CD14-positive monocyte (primary cell): ENCODE measurements around the gene DYNLT4. TPM values are rescaled to one million over a fixed set of nuclear protein-coding genes. Genes with fewer than 3 reads are reported as not detected.
A peak's percentile ranks its signal among the peaks of the same experiment; 100 is the strongest.

Experiments
- DNase-seq, 3 donors: peaks; one replicate each; pipeline ENCODE4 v3.0.0-alpha.2; 2011 to 2022
- H2AFZ ChIP-seq: 2 replicates; pipeline ENCODE4 v1.6.0; 2012; ENCODE audit warnings: mild to moderate bottlenecking, low read depth, low read length, inconsistent platforms; ENCODE audit not compliant: insufficient read depth, poor library complexity, severe bottlenecking
- H3K27ac ChIP-seq, 2 donors: 1 replicate in 1 of 2; 2 replicates in 1 of 2; pipeline ENCODE4 v1.5.1; 2012 to 2013; ENCODE audit warnings: low read length in 2 of 2, control low read depth in 1 of 2, inconsistent platforms in 1 of 2, low read depth in 1 of 2, mild to moderate bottlenecking in 1 of 2
- H3K27me3 ChIP-seq, 2 donors: one replicate each; pipeline versions ENCODE4 v1.6.0 to v1.6.1; 2011 to 2013; ENCODE audit warnings: low read length in 2 of 2; ENCODE audit not compliant: control insufficient read depth in 2 of 2, insufficient read depth in 2 of 2
- H3K36me3 ChIP-seq, 2 donors: replicated peaks in 1 of 2; 1 replicate in 1 of 2; 2 replicates in 1 of 2; pipeline versions ENCODE4 v1.5.1 to v1.6.1; 2012 to 2013; ENCODE audit warnings: low read length in 2 of 2, control low read depth in 1 of 2, inconsistent platforms in 1 of 2, mild to moderate bottlenecking in 1 of 2; ENCODE audit not compliant: insufficient read depth in 2 of 2, control insufficient read depth in 1 of 2
- H3K4me1 ChIP-seq, 2 donors: 1 replicate in 1 of 2; 2 replicates in 1 of 2; pipeline versions ENCODE4 v1.5.1 to v1.6.1; 2012 to 2013; ENCODE audit warnings: low read length in 2 of 2, control low read depth in 1 of 2, inconsistent platforms in 1 of 2, mild to moderate bottlenecking in 1 of 2, moderate library complexity in 1 of 2; ENCODE audit not compliant: insufficient read depth in 2 of 2, control insufficient read depth in 1 of 2
- H3K4me2 ChIP-seq: replicated peaks from 2 replicates; pipeline ENCODE3; 2012; ENCODE audit warnings: low read length, moderate library complexity, mild to moderate bottlenecking; ENCODE audit not compliant: poor library complexity, severe bottlenecking; ENCODE audit errors: extremely low read depth
- H3K4me3 ChIP-seq, 3 experiments: fragments of 200-600 bp in 1 of 3; sonication (generic) in 1 of 3; replicated peaks in 1 of 3; 1 replicate in 2 of 3; 2 replicates in 1 of 3; pipeline ENCODE4 v1.5.1; 2011 to 2013; ENCODE audit warnings: low read length in 3 of 3, mild to moderate bottlenecking in 3 of 3, control low read depth in 2 of 3, low read depth in 2 of 3, inconsistent platforms in 1 of 3, moderate library complexity in 1 of 3
- H3K79me2 ChIP-seq: 2 replicates; pipeline ENCODE4 v1.6.0; 2012; ENCODE audit warnings: mild to moderate bottlenecking, control low read depth, inconsistent platforms, low read length, moderate library complexity; ENCODE audit not compliant: insufficient read depth
- H3K9ac ChIP-seq: 2 replicates; pipeline ENCODE4 v1.6.0; 2017; ENCODE audit warnings: low read length, mild to moderate bottlenecking; ENCODE audit not compliant: insufficient read depth, poor library complexity, severe bottlenecking
- H3K9me3 ChIP-seq, 2 donors: replicated peaks in 1 of 2; 1 replicate in 1 of 2; 2 replicates in 1 of 2; pipeline versions ENCODE4 v1.5.1 to v1.6.1; 2012 to 2013; ENCODE audit warnings: low read length in 2 of 2, control low read depth in 1 of 2; ENCODE audit not compliant: control insufficient read depth in 1 of 2, insufficient read depth in 1 of 2
- H4K20me1 ChIP-seq: 2 replicates; pipeline ENCODE4 v1.6.0; 2012; ENCODE audit warnings: mild to moderate bottlenecking, low read length, control low read depth, moderate library complexity; ENCODE audit not compliant: insufficient read depth
- H3K27ac Mint-ChIP-seq, 7 donors: one replicate each; pipeline ENCODE4 v1.8.0; 2020; ENCODE audit warnings: mild to moderate bottlenecking in 7 of 7, mixed read lengths in 7 of 7, moderate library complexity in 6 of 7, inconsistent platforms in 2 of 7
- H3K27me3 Mint-ChIP-seq, 3 donors: one replicate each; pipeline ENCODE4 v1.8.0; 2021 to 2022; ENCODE audit warnings: low read depth in 3 of 3, mild to moderate bottlenecking in 3 of 3, mixed read lengths in 3 of 3, moderate library complexity in 3 of 3, inconsistent platforms in 1 of 3
- H3K36me3 Mint-ChIP-seq, 2 donors: one replicate each; pipeline ENCODE4 v1.8.0; 2020; ENCODE audit warnings: mixed read lengths in 2 of 2, inconsistent platforms in 1 of 2, mild to moderate bottlenecking in 1 of 2
- H3K4me1 Mint-ChIP-seq: one replicate; pipeline ENCODE4 v1.8.0; 2020; ENCODE audit warnings: mild to moderate bottlenecking, mixed read lengths
- H3K4me3 Mint-ChIP-seq, 2 donors: one replicate each; pipeline ENCODE4 v1.8.0; 2020; ENCODE audit warnings: mild to moderate bottlenecking in 2 of 2, mixed read lengths in 2 of 2, moderate library complexity in 1 of 2
- H3K9me3 Mint-ChIP-seq, 7 donors: one replicate each; pipeline ENCODE4 v1.8.0; 2020 to 2022; ENCODE audit warnings: mixed read lengths in 7 of 7, mild to moderate bottlenecking in 6 of 7, moderate library complexity in 6 of 7, inconsistent platforms in 2 of 7
- WGBS: methylation state at CpG from one replicate; pipeline ENCODE4 v1.1.5; 2013; ENCODE audit warnings: missing lambda C conversion rate; ENCODE audit not compliant: insufficient coverage; 5-methylcytosine and 5-hydroxymethylcytosine counted together
- intact Hi-C, 2 donors: fragments of 100-400 bp; cut with micrococcal nuclease; formaldehyde crosslinking; loops; one replicate each; pipeline versions ENCODE4 v1.15.0 to v1.15.1; 2023
- polyA plus RNA-seq, 3 donors: library from polyadenylated mRNA; depleted of rRNA in 1 of 3; unstranded in 2 of 3; stranded (reverse) in 1 of 3; fragments of 300-500 nt in 2 of 3; fragments of >200 nt in 1 of 3; fragmentation: Illumina TruSeq in 2 of 3; gene quantifications; 1 replicate in 2 of 3; 2 replicates in 1 of 3; pipeline ENCODE4 v1.2.3, GENCODE V29; 2012 to 2021
- TF ChIP-seq, protein P1 (sequence below): fragments of 200-600 bp; IDR thresholded peaks from one replicate; pipeline ENCODE4 v1.8.0; 2022; ENCODE audit warnings: antibody characterized with exemption, mild to moderate bottlenecking

Gene DYNLT4
- polyA plus RNA-seq, 3 donors, result 0.91 to 2.8 (median 2.2) TPM

DNA sequence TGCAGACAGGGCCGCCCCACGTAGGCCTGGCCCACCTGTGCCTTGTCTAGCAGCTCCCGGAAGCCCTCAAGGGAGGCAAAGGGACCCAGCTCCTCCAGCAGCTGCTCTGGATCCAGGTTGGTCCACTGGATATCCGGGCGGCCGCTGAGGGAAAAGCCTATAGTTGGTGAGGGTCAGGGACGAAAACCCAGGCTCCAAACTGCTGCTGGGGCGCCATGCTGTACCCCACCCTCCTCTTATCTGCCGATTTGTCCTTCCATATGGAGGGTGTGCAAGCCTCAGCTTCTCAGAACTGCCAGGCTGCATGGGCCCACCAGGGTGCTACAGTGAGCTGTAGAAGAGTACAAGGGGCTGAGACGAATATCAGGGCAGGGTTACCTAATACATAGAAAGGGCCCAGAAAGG, 23.8 kb upstream of the DYNLT4 start:
- Histone ChIP-seq H3K9me3 (no peaks in the 10 kb centered on the region), H2AFZ (no peak overlapping the region), H3K9ac (no peak overlapping the region), H3K4me3 (no peak overlapping the region), H3K27me3 (no peaks in the 10 kb centered on the region), H3K79me2 (no peaks in the 10 kb centered on the region), H3K27ac (no peak overlapping the region), H4K20me1 (no peaks in the 10 kb centered on the region), H3K4me2 (no peak overlapping the region), H3K36me3 (no peaks in the 10 kb centered on the region), H3K4me1 (peaks cover 55 to 69% of the 10 kb centered on the region in 2 donors)
- 86% methylated on average over 8 of the region's 10 CpGs for WGBS
- no peak overlapping the region for H3K27ac Mint-ChIP-seq
- peaks cover 0 to 3% of the 10 kb centered on the region in 2 donors for H3K36me3 Mint-ChIP-seq
- no peaks in the 10 kb centered on the region for H3K9me3 Mint-ChIP-seq
- no peak for DNase-seq
- H3K27me3 Mint-ChIP-seq, result peaks cover 0 to 6% (median 2%) of the 10 kb centered on the region in 3 donors
- H3K4me3 Mint-ChIP-seq, result no peak overlapping the region
- peaks cover 57% of the 10 kb centered on the region for H3K4me1 Mint-ChIP-seq
- intact Hi-C loops, result loop anchor here in 1 of 2 donors (5.0 kb wide), 1 partner anchor 34 kb away; no protein-coding TSS in a partner anchor
- TF ChIP-seq, protein P1, sequence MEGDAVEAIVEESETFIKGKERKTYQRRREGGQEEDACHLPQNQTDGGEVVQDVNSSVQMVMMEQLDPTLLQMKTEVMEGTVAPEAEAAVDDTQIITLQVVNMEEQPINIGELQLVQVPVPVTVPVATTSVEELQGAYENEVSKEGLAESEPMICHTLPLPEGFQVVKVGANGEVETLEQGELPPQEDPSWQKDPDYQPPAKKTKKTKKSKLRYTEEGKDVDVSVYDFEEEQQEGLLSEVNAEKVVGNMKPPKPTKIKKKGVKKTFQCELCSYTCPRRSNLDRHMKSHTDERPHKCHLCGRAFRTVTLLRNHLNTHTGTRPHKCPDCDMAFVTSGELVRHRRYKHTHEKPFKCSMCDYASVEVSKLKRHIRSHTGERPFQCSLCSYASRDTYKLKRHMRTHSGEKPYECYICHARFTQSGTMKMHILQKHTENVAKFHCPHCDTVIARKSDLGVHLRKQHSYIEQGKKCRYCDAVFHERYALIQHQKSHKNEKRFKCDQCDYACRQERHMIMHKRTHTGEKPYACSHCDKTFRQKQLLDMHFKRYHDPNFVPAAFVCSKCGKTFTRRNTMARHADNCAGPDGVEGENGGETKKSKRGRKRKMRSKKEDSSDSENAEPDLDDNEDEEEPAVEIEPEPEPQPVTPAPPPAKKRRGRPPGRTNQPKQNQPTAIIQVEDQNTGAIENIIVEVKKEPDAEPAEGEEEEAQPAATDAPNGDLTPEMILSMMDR, result no peak

DNA sequence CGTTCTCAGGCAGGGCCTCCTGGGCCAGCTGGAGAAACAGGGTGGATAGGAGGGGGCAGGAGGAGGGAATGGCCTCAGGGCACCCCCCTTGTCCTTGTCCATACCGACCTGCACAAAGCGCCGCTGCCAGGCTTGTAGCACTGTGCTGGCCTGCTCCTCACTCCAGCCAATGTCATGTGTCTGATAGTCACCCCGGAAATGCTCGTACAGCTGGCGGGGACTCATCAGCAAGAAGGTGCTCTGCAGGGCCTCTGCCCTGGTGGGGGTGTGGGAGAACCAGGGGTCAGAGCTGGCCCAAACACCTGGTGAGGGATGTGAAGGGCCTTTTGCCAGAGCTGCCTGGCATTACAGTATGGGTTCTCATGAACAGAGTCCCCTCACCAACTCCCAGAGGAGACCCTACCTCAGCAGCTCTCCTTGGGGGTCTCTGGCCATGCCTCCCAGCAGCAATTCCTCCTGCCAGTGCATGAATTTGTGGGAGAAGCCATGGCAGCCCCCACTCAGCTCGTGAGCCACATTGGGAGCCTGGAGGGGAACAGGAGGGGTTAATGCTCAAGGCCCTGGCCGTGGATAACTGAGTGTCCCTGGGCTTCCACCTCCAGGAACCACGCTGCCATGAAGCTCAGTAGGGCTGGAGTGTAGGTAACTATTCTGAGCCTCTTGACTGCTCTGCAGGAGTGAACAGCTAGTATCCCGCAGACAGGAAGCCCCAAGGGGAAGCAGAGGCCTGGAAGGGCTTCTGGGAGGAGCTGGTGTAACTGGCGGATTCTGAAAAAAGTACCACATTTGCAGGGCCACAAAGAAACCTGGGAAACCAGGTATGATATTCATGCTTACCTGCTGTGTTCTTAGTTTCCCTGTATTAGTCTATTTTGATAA, 22.6 kb upstream of the DYNLT4 start:
- Mint-ChIP-seq H3K4me3 (peak overlapping the region; percentile 27 to 39), H3K27me3 (peaks cover 0 to 6% (median 2%) of the 10 kb centered on the region in 3 donors), H3K36me3 (peaks cover 0 to 3% of the 10 kb centered on the region in 2 donors), H3K9me3 (no peaks in the 10 kb centered on the region), H3K4me1 (peaks cover 53% of the 10 kb centered on the region), H3K27ac (no peak overlapping the region)
- H3K27me3 ChIP-seq, result no peaks in the 10 kb centered on the region
- no peaks in the 10 kb centered on the region for H3K9me3 ChIP-seq
- H3K79me2 ChIP-seq, result no peaks in the 10 kb centered on the region
- H3K27ac ChIP-seq, result no peak overlapping the region
- H3K4me2 ChIP-seq, result no peak overlapping the region
- peaks cover 52 to 66% of the 10 kb centered on the region in 2 donors for H3K4me1 ChIP-seq
- H3K9ac ChIP-seq, result peak overlapping the region; percentile 8
- TF ChIP-seq, protein P1, result no peak
- H2AFZ ChIP-seq, result no peak overlapping the region
- H3K4me3 ChIP-seq, result peak overlapping the region in 1 of 3 experiments; percentile 30
- no peaks in the 10 kb centered on the region for H4K20me1 ChIP-seq
- intact Hi-C loops, result loop anchor here (5.0 kb wide), 2 partner anchors 32 to 42 kb away; partner anchors contain the start of gene BEST4 (in 1 of the 2)
- WGBS, result 35% methylated on average over 8 of the region's 12 CpGs
- H3K36me3 ChIP-seq, result no peaks in the 10 kb centered on the region
- DNase-seq, result peak in 2 of 3 donors; percentile 20 to 29
